IMR-90 (cell line): ENCODE data around the gene LRRC18.

Experiments used
- CTCF ChIP-seq: conservative IDR thresholded peaks from 2 replicates; pipeline ENCODE4 v1.5.1; 2012; ENCODE audit warnings: mild to moderate bottlenecking, low read depth, low read length, improper control_type of control experiment
- MAFK ChIP-seq: IDR thresholded peaks from 2 replicates; pipeline ENCODE4 v1.6.1; 2012; ENCODE audit warnings: low read depth, low read length, improper control_type of control experiment
- MXI1 ChIP-seq: IDR thresholded peaks from 2 replicates; pipeline ENCODE4 v1.6.1; 2012; ENCODE audit warnings: low read depth, mild to moderate bottlenecking, low read length, moderate library complexity, borderline replicate concordance

GRCh38 chr10:48940958-48941357 lies 1.3 kb upstream of the LRRC18 start:
- TF ChIP-seq MXI1 (no peak), MAFK (no peak), CTCF (no peak)
